Activated T-helper 9 cell treated with anti-CD3 and anti-CD28 coated beads, Interleukin-2, amount 50 U/mL, for 16 hours (primary cell): Measurements from ENCODE around the gene KAT7.
A peak's percentile ranks its signal among the peaks of the same experiment; 100 is the strongest.

Experiments used
- DNase-seq: peaks from one replicate; pipeline ENCODE4 v3.0.0-alpha.2; 2020; ENCODE audit warnings: low read depth

Gene KAT7

DNA sequence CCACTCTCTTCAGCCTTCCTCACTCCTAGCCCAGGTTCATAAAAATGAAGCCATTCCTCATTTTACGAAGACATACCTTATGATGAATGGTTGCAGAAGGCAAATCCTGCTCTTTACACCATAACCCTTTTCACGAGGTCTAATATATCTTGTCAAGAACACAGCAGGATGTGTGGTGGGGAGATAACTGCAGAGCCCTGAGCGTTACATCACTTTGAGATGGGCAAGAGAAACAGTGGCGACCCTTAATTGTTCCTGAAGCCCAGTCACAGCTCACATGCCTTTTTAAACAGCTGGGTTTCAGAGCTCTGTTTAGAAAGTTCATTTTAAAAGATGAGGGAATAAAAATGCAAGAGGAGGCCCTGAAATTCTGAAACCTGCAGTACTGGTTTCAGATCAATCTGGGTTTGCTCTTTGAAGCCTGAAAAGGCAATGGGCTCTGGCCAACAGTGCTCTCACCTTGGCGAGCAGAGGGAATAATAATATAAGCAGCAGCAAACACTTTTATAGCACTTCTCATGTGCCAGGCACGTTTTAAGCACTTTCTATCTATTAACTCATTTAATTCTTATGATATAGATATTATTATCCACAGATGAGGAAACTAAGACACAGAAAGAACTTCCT, 27.4 kb upstream of the KAT7 start:
- DNase-seq: no peak

- no peak for DNase-seq
Observed at GRCh38 chr17:49762151-49762941, 26.1 kb upstream of the KAT7 start.

GRCh38 chr17:49763735-49764558, 24.5 kb upstream of the KAT7 start, which contains the start of gene FAM117A:
TSS of gene FAM117A (minus strand) at chr17:49764131. CDS start at chr17:49764087, 44 bp downstream.
- DNase-seq: peak; percentile 93

DNA sequence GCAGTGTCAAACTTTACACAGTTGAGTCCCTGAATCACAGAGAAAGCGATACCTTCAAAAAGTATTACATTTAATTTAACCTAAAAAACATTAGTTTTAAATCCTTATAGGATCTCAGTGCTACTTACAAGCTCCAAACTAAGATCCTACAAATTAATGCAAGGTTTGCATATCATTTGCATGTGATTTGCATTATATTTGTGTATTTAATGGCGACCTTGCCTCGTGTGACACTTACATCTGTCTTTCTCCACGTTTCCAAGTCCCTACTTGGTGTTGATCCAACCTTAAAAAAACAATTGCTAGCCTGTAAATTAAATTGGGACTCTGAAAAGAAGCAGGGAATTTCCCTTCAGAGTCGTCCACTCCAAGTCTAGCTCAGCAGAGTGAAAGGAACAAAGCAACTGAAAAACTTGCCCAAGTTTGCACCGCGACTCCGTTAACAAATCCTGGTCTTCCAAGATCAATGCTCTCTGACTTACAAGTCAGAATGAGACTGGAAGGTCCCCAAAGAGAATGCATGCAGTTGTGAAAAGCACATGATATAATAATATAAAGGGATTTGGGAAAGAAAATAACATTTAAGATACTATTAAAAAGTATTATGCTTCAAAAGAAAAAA, 23.8 kb upstream of the KAT7 start:
- no peak for DNase-seq

- no peak for DNase-seq
Observed at GRCh38 chr17:49766918-49767530, 21.5 kb upstream of the KAT7 start.

- no peak for DNase-seq
Observed at GRCh38 chr17:49775546-49776260, 12.8 kb upstream of the KAT7 start.

DNA sequence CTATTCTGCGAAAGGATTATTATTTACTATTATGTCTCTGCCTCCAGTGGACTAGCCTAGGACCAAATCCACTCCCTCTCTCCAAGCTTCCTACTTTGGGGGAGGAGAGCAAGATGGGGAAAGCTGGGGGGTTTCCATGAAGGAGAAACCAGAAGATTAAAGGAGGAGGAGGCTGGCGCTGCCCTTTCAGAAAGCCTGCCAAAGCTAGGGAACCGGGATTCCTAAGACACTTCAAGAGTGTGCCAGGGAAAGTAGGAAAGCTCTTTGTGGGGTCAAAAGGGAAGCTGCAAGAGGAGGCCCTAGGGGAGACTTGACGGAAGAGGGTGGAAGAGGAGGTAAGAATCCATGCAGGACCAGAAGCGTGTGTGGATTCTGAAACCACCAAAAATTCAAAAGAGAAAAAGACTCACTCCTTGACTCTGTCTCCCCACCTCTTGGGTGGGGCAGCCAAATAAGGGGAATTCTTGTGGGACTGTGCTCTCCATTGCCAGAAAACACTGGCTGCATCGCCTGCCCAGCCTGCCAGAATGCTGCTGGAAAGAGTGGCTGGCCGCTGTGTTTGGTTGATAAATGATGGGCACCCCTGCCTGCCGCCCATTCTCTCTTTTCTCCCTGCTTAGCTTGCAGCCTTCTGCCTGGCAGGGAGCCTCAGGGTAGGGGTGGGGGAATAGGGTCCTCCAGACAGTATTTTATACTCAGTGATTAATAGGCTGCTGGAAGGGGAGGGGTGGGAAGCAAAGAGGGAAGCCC, 11.8 kb upstream of the KAT7 start:
- DNase-seq: no peak

GRCh38 chr17:49777563-49777962, 10.9 kb upstream of the KAT7 start:
- DNase-seq: no peak

DNA sequence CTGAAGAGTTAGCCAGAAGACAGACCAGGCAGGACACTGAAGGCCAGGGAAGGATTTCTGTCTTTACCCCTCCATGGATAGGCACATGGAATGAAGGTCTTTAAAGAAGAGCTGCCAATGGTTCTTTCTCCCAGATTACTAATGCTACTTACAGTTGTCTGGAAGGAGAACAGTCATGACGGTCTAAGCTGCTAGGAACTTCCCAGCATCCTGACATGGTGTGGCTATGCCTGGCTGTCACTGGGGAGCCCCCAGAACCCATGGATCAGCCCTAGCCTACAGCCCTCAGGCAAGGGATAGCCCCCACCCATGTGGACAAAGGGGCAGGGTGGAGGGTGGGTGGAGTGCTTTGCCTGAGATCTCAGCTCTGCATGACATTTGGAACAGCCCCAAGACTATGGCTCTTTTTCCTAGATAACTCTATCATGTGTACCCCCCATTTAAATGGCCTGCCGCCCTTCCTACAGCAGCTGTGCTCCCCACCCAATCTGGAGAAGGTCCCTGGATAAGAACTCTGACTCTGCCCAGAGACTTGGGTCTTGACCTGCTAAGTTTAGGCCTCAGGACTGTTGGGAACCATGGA, 9.2 kb upstream of the KAT7 start:
- no peak for DNase-seq

DNA sequence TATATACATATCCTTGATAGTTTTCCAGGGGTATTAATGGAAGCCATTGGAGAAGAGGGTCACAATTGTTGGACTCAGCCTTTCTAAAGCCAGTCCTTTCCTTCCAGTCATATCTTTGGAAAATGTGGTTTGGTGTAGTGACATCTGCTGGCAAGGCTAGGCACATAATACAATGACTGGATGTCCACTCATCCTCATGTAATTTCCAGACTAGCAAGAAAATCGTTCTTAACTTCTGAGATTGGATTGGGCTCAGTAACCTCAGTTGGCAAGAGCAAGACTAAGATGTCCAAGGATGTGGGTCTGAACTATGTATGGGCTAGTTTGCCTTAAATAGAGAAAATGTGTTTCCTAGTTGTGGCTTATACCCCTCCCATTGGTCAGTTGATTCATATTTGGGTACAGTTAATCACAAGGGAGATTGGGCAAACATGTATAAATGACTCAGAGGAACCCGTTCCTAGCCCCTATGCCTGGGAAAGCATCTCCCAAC, 8.7 kb upstream of the KAT7 start:
- no peak for DNase-seq

GRCh38 chr17:49783071-49783715, 5.3 kb upstream of the KAT7 start:
- no peak for DNase-seq

GRCh38 chr17:49783791-49784190, 4.7 kb upstream of the KAT7 start:
- DNase-seq: no peak

- DNase-seq: no peak
Observed at GRCh38 chr17:49784636-49785035, 3.8 kb upstream of the KAT7 start.

DNA sequence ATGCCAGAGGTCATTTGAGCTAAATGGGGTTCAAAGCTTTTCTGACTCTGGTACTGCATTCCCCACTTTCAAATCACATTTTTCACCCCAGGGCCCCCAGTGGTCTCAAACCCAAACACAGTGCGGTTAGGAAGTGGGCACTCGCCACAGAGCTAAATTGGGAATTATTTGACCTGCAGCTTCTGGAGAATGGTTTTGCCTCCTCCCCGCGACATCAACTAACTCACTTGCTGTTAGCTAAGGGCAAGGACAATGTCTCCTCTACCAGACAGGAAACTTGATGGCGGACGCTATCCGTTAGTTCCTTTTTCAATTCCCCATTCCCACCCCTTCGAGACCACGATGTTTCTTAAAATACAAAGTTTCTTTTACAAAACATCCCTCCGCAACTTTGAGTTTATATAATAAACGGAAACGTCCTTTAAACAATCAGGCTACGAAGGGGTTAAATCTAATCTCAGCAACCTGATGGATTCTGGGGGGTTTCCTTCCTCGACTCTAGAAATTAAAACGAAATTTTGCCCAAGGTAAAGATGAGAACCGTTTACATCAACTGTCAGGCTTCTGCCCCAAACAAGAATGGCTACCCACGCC, 500 bp upstream of the KAT7 start:
- DNase-seq: no peak

GRCh38 chr17:49789243-49789578, 730 bp downstream of the KAT7 start:
- no peak for DNase-seq

DNA sequence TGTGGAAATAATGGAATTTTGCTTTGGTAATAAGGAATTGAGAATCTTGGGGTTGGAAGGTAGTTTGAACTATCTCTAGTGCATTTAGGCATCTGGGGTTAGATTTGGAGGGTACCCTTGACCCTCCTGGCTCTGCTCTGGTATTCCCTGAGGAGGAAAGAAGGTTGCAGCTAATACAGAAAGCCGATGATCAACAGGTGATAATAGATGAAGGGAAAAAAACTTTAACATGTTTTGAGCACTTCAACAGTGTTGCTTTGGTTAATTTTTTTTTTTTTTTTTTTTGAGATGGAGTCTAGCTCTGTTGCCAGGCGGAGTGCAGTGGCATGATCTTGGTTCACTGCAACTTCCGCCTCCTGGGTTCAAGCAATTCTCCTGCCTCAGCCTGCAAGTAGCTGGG, 4.8 kb downstream of the KAT7 start:
- DNase-seq: no peak

DNA sequence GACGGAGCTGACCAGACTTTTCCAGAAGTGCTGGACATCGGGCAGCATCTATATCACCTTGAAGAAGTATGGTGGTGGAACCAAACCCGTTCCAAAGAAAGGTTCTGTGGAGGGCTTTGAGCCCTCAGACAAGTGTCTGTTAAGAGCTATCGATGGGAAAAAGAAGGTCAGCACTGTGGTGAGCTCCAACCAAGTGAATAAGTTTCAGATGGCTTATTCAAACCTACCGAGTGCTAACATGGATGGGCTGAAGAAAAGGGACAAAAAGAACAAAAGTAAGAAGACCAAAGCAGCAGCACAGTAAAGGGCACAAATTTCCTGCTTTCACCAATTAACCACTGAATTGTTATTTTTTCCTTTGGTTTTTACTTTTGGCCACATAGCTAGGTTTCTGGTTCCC, 6.9 kb downstream of the KAT7 start:
- DNase-seq: no peak

GRCh38 chr17:49798182-49798581, 9.7 kb downstream of the KAT7 start:
- DNase-seq: no peak

GRCh38 chr17:49798738-49799137, 10.3 kb downstream of the KAT7 start:
- no peak for DNase-seq
